Endothelial cell of umbilical vein (primary cell): Measurements from ENCODE around the gene HCFC1. TPM values are rescaled to one million over a fixed set of nuclear protein-coding genes. Genes with fewer than 3 reads are reported as not detected.

Experiments used
- BruUV-seq: library from RNA; stranded (reverse); fragments of 400-500 nt; replicated peaks from 2 replicates; lab custom pipeline; 2021; lab: Mats Ljungman, UMichigan
- CTCF ChIA-PET: fragments of 300-600, 350-600 bp; sonication (Branson Sonifier 250); formaldehyde crosslinking; loops from one replicate; lab custom pipeline; 2021; ENCODE audit warnings: antibody characterized with exemption, inconsistent platforms; lab: Charles Lee
- POLR2A ChIA-PET: fragments of 300-600, 350-600 bp; sonication (Branson Sonifier 250); formaldehyde crosslinking; loops from one replicate; lab custom pipeline; 2021; ENCODE audit warnings: antibody characterized with exemption, inconsistent platforms; lab: Charles Lee
- DNase-seq: peaks from one replicate; pipeline ENCODE4 v3.0.0-alpha.2; 2011; ENCODE audit warnings: low read depth, low spot score
- FAIRE-seq: peaks from 2 replicates; lab custom pipeline; 2011; peaks lifted over from hg19 to GRCh38; lab: Jason Lieb, UNC
- H2AFZ ChIP-seq: 2 replicates; pipeline ENCODE4 v1.6.0; 2012; ENCODE audit warnings: low read depth, low read length, control low read depth, inconsistent platforms
- H3K27ac ChIP-seq: 2 replicates; pipeline ENCODE4 v1.5.1; 2011; ENCODE audit warnings: low read depth, mild to moderate bottlenecking, control low read depth, low read length, moderate library complexity; ENCODE audit not compliant: insufficient read depth
- H3K27me3 ChIP-seq, 2 experiments: 2 replicates each; pipeline versions ENCODE4 v1.6.0 to v1.6.1; 2011; ENCODE audit warnings: low read length in 2 of 2, mixed read lengths in 1 of 2; ENCODE audit not compliant: control insufficient read depth in 2 of 2, insufficient read depth in 2 of 2
- H3K36me3 ChIP-seq, 2 experiments: 2 replicates in 1 of 2; 3 replicates in 1 of 2; pipeline ENCODE4 v1.5.1; 2011; ENCODE audit warnings: low read length in 2 of 2, mild to moderate bottlenecking in 1 of 2, moderate library complexity in 1 of 2; ENCODE audit not compliant: control insufficient read depth in 2 of 2, insufficient read depth in 2 of 2; ENCODE audit errors: extremely low read depth in 1 of 2
- H3K4me1 ChIP-seq: 3 replicates; pipeline ENCODE4 v1.5.1; 2011; ENCODE audit warnings: mild to moderate bottlenecking, low read length; ENCODE audit not compliant: control insufficient read depth, insufficient read depth; ENCODE audit errors: extremely low read depth
- H3K4me2 ChIP-seq: 2 replicates; pipeline ENCODE4 v1.6.1; 2011; ENCODE audit warnings: low read length, control low read depth, mixed read lengths; ENCODE audit not compliant: insufficient read depth
- H3K4me3 ChIP-seq, 3 experiments: fragments of 200-600 bp in 1 of 3; sonication (generic), shearing (Covaris generic) in 1 of 3; replicated peaks in 1 of 3; 2 replicates each; pipeline ENCODE4 v1.5.1; 2011 to 2016; ENCODE audit warnings: control low read depth in 3 of 3, low read length in 3 of 3, mild to moderate bottlenecking in 2 of 3, inconsistent platforms in 1 of 3, low read depth in 1 of 3, moderate library complexity in 1 of 3; ENCODE audit not compliant: insufficient read depth in 1 of 3
- H3K79me2 ChIP-seq: 2 replicates; pipeline ENCODE4 v1.6.0; 2012; ENCODE audit warnings: low read length, inconsistent platforms; ENCODE audit not compliant: control insufficient read depth, insufficient read depth
- H3K9ac ChIP-seq: replicated peaks from 2 replicates; pipeline ENCODE3; 2011; ENCODE audit warnings: low read length, control low read depth; ENCODE audit not compliant: insufficient read depth; ENCODE audit errors: extremely low read depth
- H3K9me1 ChIP-seq: replicated peaks from 3 replicates; pipeline ENCODE4 v1.6.0; 2011; ENCODE audit warnings: mild to moderate bottlenecking, low read length; ENCODE audit not compliant: control insufficient read depth, insufficient read depth; ENCODE audit errors: extremely low read depth
- H3K9me3 ChIP-seq: replicated peaks from 2 replicates; pipeline ENCODE4 v1.5.1; 2012; ENCODE audit warnings: low read length, inconsistent platforms; ENCODE audit not compliant: control insufficient read depth, insufficient read depth
- H4K20me1 ChIP-seq: replicated peaks from 2 replicates; pipeline ENCODE3; 2011; ENCODE audit warnings: mild to moderate bottlenecking, low read length; ENCODE audit not compliant: control insufficient read depth, insufficient read depth; ENCODE audit errors: extremely low read depth
- EZH2 ChIP-seq: IDR thresholded peaks from 2 replicates; pipeline ENCODE4 v1.6.1; 2012; ENCODE audit warnings: borderline replicate concordance, low read depth, mild to moderate bottlenecking, moderate library complexity, low read length, inconsistent platforms; ENCODE audit not compliant: severe bottlenecking
- FOS ChIP-seq: IDR thresholded peaks from 2 replicates; pipeline ENCODE4 v1.6.1; 2011; ENCODE audit warnings: mild to moderate bottlenecking, low read length, moderate library complexity, borderline replicate concordance; ENCODE audit not compliant: insufficient read depth
- GATA2 ChIP-seq: IDR thresholded peaks from 2 replicates; pipeline ENCODE4 v1.7.0; 2011; ENCODE audit warnings: low read depth, mild to moderate bottlenecking, moderate library complexity, mixed read lengths, low read length; ENCODE audit not compliant: insufficient read length, insufficient read depth
- JUN ChIP-seq: IDR thresholded peaks from 2 replicates; pipeline ENCODE4 v1.6.1; 2011; ENCODE audit warnings: borderline replicate concordance, low read depth; ENCODE audit not compliant: insufficient read length, insufficient read depth
- POLR2A ChIP-seq: IDR thresholded peaks from 2 replicates; pipeline ENCODE4 v1.6.1; 2012; ENCODE audit warnings: low read depth, mild to moderate bottlenecking, control low read depth, low read length
- POLR2AphosphoS5 ChIP-seq: IDR thresholded peaks from 2 replicates; pipeline ENCODE4 v1.6.1; 2012; ENCODE audit warnings: low read depth, mild to moderate bottlenecking, control low read depth, low read length, moderate library complexity; ENCODE audit not compliant: insufficient read depth
- dilution Hi-C: fragments of 300-500 bp; cut with MboI; formaldehyde crosslinking; loops from one replicate; pipeline ENCODE4 v1.15.0; 2019; ENCODE audit warnings: low sequenced_read_pairs; ENCODE audit not compliant: extremely low pct_ligation_motif_present
- intact Hi-C: fragments of 100-400 bp; cut with micrococcal nuclease; formaldehyde crosslinking; loops from one replicate; pipeline ENCODE4 v1.10.0; 2022
- polyA plus RNA-seq, 4 experiments: library from polyadenylated mRNA; depleted of rRNA in 3 of 4; stranded (reverse) in 3 of 4; unstranded in 1 of 4; fragments of >200 nt; gene quantifications; 2 replicates each; pipeline versions ENCODE4 v1.2.1 to v1.2.3, GENCODE V29; 2011 to 2012; ENCODE audit warnings: missing spikeins in 1 of 4
- total RNA-seq: library from RNA; stranded (reverse); gene quantifications from 2 replicates; pipeline ENCODE4 v1.2.3, GENCODE V29; 2021
- TF ChIP-seq, protein P1 (sequence below), 2 donors: IDR thresholded peaks; 1 replicate in 1 of 2; 2 replicates in 1 of 2; pipeline ENCODE4 v1.5.1; 2011; ENCODE audit warnings: low read length in 2 of 2, mild to moderate bottlenecking in 2 of 2, moderate library complexity in 2 of 2, control low read depth in 1 of 2, inconsistent platforms in 1 of 2, low read depth in 1 of 2; ENCODE audit not compliant: insufficient read depth in 1 of 2; ENCODE audit errors: extremely low read depth in 1 of 2

Gene HCFC1
- total and polyA plus RNA-seq, 2 donors (not counting 3 experiments of a cell fraction or from before 2014, with no cell fraction given): 15.9 to 85.9 TPM

DNA sequence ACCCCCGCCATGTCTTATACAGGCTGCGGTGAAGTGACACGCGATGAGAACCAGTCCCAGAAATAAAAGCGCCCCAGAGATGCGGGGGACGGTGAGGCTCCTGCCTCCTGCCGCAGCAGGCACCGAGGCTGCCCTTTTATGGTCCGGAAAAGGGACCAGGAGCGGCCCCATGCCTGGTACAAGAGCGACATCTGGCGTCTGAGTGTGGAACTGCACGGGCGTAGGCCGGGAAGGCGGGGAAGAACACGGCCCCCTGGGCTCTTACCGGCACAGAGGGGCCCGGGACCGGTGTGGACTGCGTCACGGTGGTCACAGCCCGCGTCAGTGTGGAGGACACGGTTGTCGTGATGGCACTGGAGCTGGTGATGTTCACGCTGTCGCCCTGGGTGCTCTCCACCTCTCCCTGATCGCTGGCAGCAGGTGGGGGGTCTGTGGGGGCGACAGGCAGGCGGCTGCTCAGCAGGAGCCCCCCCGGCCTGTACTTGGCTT, 18.2 kb downstream of the HCFC1 start:
- intact Hi-C loops: loop anchor here (1.0 to 2.0 kb wide), 2 partner anchors 15 to 189 kb away; partner anchors contain the start of gene PLXNB3
- no peak for TF ChIP-seq POLR2AphosphoS5
- TF ChIP-seq, protein P1, sequence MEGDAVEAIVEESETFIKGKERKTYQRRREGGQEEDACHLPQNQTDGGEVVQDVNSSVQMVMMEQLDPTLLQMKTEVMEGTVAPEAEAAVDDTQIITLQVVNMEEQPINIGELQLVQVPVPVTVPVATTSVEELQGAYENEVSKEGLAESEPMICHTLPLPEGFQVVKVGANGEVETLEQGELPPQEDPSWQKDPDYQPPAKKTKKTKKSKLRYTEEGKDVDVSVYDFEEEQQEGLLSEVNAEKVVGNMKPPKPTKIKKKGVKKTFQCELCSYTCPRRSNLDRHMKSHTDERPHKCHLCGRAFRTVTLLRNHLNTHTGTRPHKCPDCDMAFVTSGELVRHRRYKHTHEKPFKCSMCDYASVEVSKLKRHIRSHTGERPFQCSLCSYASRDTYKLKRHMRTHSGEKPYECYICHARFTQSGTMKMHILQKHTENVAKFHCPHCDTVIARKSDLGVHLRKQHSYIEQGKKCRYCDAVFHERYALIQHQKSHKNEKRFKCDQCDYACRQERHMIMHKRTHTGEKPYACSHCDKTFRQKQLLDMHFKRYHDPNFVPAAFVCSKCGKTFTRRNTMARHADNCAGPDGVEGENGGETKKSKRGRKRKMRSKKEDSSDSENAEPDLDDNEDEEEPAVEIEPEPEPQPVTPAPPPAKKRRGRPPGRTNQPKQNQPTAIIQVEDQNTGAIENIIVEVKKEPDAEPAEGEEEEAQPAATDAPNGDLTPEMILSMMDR (IDR thresholded peaks at IDR 0.05; ENCODE audit: extremely low read depth in 1 of 2, insufficient read depth in 1 of 2, low read depth in 1 of 2, low read length in 2 of 2): peak; percentile 79 to 84
- Histone ChIP-seq H2AFZ (no peak overlapping the region), H3K79me2 (peaks cover 9% of the 10 kb centered on the region), H3K9ac (no peak overlapping the region), H3K27me3 (no peaks in the 10 kb centered on the region), H3K9me1 (no peaks in the 10 kb centered on the region), H3K27ac (no peak overlapping the region), H3K4me3 (no peak overlapping the region), H3K36me3 (peaks cover 21 to 58% of the 10 kb centered on the region in 2 experiments), H3K4me1 (peaks cover 21% of the 10 kb centered on the region), H3K4me2 (no peak overlapping the region), H3K9me3 (no peaks in the 10 kb centered on the region), H4K20me1 (no peaks in the 10 kb centered on the region)
- POLR2A ChIA-PET: no interaction called here
- DNase-seq (peak; percentile 42), FAIRE-seq (peak; percentile 84)
- BruUV-seq: no TSS peak
- dilution Hi-C loops: no loop called here
- CTCF ChIA-PET: no interaction called here

DNA sequence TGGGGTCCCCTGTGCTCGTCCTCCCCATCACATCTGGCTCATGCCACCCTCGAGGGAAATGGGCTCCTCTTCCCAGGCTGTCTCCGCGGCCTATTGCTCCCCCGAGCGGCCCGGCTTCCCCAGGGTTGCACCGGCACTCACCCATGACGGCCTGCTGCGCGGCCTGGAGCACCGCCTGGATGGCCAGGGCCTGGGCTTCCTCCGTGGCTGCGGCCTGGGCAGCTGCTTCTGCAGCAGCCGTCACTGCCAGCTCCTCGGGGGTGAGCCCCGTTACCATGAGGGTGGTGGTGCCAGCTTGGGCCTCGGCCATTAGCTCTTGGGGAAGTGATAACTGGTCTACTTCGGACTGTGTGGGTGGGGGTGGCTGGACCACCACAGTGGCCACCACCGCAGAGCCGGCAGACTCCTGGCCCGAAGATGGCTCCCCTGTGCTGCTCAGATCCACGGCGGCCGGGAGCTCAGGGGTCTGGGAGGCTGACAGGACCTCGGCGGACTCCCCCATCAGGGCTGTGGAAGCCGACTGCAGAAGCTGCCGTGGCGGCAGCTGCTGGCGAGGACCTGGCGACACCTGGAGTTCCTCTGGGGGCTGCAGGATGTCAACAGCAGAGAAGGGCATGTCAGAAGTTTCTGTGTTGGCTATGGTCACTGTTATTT, 19.1 kb downstream of the HCFC1 start:
- POLR2A ChIA-PET: no interaction called here
- intact Hi-C loops (loop anchor here (1.0 to 2.0 kb wide), 2 partner anchors 16 to 188 kb away; partner anchors contain the start of gene PLXNB3), dilution Hi-C loops (no loop called here)
- BruUV-seq: no TSS peak
- FAIRE-seq (no peak), DNase-seq (no peak)
- Histone ChIP-seq H3K9ac (no peak overlapping the region), H3K4me1 (peaks cover 30% of the 10 kb centered on the region), H3K27ac (no peak overlapping the region), H3K36me3 (peaks cover 21 to 53% of the 10 kb centered on the region in 2 experiments), H3K27me3 (no peaks in the 10 kb centered on the region), H4K20me1 (no peaks in the 10 kb centered on the region), H3K9me1 (no peaks in the 10 kb centered on the region), H3K9me3 (no peaks in the 10 kb centered on the region), H2AFZ (no peak overlapping the region), H3K4me2 (no peak overlapping the region), H3K79me2 (peaks cover 9% of the 10 kb centered on the region), H3K4me3 (no peak overlapping the region)
- CTCF ChIA-PET: interaction anchor here (9.4 kb wide), 1 partner anchor 28 kb away, joined by 253 read pairs; the partner anchor contains the start of gene ARHGAP4
- TF ChIP-seq JUN (no peak), POLR2A (no peak), EZH2 (no peak), POLR2AphosphoS5 (no peak), GATA2 (no peak), FOS (no peak)
- TF ChIP-seq, protein P1 (IDR thresholded peaks at IDR 0.05; ENCODE audit: extremely low read depth in 1 of 2, insufficient read depth in 1 of 2, low read depth in 1 of 2, low read length in 2 of 2): no peak
